GM18870 (cell line): ENCODE measurements around the gene SLC22A13.
"Not testable (repeated sequence)": the region's sequence is repeated elsewhere in the genome, so short reads cannot be mapped to it uniquely, and the experiment has no call there.

Experiments
- ATAC-seq: cut with Tn5 transposase; IDR thresholded peaks from one replicate; pipeline ENCODE4 v1.9.1; 2021; ENCODE audit warnings: moderate library complexity; ENCODE audit not compliant: unreplicated experiment

Gene SLC22A13

GRCh38 chr3:38264353-38264771 is 1.2 kb upstream of the SLC22A13 start:
- no peak for ATAC-seq

DNA sequence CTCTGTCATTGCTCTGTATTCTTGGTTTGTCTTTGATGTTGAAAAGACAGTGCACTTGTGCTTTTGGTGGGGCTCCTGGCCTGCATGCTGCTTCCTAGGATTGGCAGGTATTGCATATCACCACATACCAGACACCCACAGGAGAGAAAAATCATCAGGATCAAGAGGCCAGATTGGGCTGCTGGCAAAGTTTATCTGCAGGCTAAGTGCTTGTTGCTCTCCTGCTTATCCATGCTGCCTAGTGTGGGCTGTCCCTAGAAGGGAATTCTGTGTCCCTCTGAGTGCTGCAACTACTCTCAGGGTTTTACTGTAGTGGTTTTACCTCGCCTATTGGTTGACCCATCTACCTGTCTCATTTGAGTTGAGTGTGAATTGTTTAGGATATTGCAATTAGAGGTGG is 833 bp upstream of the SLC22A13 start:
- ATAC-seq = no peak

DNA sequence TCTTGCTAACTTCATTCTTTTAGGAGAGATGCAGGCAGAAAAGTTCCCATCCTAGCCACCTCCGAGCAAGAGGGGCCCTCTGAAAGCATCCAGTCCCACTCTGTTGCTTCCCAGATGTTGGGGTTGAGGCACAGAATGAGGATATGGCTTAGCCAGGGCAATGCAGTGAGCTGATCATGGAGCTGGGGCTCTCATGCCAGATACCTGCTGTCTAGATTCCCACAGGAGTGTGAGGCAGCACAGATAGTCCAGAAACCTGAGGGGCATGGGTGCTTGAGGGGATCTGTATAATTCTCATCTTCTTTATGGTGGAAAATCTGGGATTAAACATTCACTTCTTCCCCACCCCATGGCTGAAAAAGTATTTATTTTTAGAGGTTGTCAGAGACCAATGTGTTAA is 1.2 kb downstream of the SLC22A13 start:
- ATAC-seq = no peak

- ATAC-seq = no peak
These were observed 2.0 kb downstream of the SLC22A13 start for GRCh38 chr3:38267662-38268061.

DNA sequence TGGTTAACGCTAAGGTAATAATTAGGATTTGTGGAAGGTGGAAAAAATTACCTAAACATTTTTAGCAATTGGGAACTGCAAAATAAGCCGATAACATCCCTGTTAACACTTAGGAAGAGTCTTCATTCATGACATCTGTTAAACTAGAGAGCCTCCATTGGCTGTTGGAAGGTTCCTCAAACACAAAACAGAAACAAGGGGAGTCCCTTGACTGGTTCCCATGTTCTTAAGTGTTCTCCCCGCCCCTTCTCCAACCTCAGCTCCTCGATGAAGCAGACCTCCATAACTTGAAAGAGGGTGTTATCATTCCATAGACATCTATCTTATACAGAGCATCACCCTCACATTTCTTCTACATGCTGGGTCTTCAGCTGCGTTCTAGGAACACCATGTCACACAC is 2.5 kb downstream of the SLC22A13 start:
- no peak for ATAC-seq

DNA sequence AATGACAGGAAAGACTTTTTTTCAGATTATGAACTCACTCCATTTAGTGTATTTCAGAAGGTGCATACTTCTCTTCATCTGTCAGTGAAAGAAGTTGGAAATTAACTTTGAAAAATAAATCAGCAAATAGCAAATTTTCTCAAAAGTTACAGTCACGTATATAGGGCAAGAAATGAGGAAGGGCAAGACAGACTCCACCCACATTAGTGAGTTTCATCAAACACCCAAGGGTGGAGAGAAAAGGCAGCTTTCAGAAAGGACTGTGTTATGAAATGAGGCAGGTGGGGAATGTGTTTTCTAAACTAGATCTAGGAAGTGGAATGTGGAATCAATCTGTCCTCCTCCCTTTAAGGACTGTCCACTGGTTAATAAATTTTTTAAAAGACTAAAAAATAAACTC is 2.9 kb downstream of the SLC22A13 start:
- ATAC-seq = no peak

- ATAC-seq = no peak
These were observed 5.0 kb downstream of the SLC22A13 start for GRCh38 chr3:38270606-38271005.

DNA sequence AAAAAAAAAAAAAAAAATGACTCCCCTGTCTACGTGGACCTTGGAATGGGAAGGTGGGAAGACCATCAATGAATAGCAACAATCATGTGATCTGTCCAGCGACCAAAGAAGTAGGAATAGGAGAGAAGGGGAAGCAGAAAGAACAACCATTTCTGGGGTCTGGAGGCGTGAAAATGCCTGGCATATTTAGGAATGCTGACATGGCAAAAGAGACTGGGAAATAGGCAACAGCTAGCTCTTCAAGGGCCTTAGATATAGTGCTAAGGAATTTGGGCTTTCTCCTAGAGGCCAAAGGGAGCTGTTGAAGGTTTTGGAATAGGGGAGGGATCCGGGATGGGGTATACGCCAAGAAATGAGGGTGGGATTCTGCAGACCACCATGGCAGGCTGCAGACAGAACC is 5.9 kb downstream of the SLC22A13 start:
- no peak for ATAC-seq

GRCh38 chr3:38274864-38275649 is 9.4 kb downstream of the SLC22A13 start:
- ATAC-seq = no peak

GRCh38 chr3:38275658-38276057 is 10.0 kb downstream of the SLC22A13 start:
- ATAC-seq = no peak

- ATAC-seq = no peak
These were observed 10.7 kb downstream of the SLC22A13 start for GRCh38 chr3:38276081-38276916.

DNA sequence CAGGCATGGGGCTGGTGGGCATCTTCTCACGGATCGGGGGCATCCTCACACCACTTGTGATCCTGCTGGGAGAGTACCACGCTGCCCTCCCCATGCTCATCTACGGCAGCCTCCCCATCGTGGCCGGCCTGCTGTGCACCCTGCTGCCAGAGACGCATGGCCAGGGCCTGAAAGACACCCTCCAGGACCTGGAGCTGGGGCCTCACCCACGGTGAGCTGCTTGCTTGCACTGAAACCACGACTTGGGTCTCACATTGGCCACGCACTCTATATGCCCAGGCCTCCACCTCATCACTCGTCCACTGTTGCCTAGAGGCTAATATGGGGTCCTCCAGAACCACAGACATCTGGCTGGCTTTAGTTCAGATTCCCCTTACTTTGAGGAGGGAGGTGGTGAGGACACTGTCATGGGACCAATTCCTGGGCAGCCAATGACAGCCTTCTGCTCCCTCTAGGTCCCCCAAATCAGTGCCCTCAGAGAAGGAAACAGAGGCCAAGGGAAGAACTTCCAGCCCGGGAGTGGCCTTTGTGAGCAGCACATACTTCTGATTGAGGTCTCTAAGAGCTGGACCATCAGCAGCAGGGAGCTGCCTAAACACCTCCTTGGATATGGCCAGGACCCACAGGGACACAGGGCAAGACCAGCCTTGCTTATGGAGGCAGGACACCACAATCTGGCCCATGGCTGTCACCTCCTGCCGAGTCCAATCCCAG is 11.5 kb downstream of the SLC22A13 start:
- no peak for ATAC-seq

DNA sequence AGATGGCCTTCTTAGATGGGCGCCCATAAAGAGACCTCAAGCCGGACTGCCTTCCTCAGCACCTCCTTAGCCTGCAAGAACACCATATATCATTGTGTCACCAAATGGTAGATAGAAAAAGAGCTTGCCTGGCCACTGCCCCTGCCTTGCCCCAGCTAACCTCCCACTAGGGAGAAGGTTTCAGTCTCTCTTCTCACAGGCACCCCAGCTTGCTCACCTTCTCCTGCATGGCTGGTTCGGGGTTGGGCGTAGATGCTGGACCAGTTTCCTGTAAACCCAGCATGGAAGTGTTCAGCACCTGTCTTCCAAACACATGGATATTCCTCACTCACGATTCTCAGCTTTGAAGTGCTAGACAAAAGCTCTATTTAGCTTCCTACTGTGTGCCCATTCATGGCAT is 13.2 kb downstream of the SLC22A13 start:
- no peak for ATAC-seq

- ATAC-seq = no peak
These were observed 16.5 kb downstream of the SLC22A13 start, which contains the start of gene SLC22A14 for GRCh38 chr3:38281895-38282686. Gene SLC22A14, plus strand, starts transcription at chr3:38282294. Its CDS starts 23,733 bp downstream, at chr3:38306027.

- ATAC-seq = no peak
These were observed 18.5 kb downstream of the SLC22A13 start for GRCh38 chr3:38283810-38284755.

DNA sequence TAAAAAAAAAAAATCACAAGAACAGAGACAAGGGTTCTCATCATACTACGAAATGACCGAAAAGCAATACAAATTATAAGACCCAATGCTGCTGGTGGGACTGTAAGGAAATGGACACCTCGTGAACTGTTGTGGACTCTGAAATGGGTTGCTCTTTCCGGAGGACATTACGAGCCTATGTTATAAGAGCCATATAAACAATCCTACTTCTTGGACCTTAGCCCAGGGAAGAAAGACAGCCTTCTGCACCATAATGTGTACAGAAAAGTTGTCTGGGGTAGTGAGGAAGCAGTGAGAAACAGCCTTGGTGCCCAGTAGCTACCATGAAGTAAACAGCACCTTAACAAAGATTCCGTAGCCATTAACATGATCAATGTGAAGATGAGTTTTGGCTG is 19.1 kb downstream of the SLC22A13 start:
- ATAC-seq = no peak

GRCh38 chr3:38289286-38290217 is 23.9 kb downstream of the SLC22A13 start:
- ATAC-seq = not testable (repeated sequence)

GRCh38 chr3:38297053-38297452 is 31.4 kb downstream of the SLC22A13 start:
- not testable (repeated sequence) for ATAC-seq
